HG03469 (cell line): ENCODE data around the gene HOXA7.

Experiments
- ATAC-seq: cut with Tn5 transposase; IDR thresholded peaks from one replicate; pipeline ENCODE4 v1.9.1; 2021; ENCODE audit warnings: mild to moderate bottlenecking, moderate library complexity, moderate number of reproducible peaks; ENCODE audit not compliant: unreplicated experiment

Gene HOXA7

GRCh38 chr7:27156508-27156898 is at the start of gene HOXA7:
Gene HOXA7, minus strand, starts transcription at chr7:27156675. Its CDS starts 130 bp downstream, at chr7:27156545.
- ATAC-seq, result no peak

DNA sequence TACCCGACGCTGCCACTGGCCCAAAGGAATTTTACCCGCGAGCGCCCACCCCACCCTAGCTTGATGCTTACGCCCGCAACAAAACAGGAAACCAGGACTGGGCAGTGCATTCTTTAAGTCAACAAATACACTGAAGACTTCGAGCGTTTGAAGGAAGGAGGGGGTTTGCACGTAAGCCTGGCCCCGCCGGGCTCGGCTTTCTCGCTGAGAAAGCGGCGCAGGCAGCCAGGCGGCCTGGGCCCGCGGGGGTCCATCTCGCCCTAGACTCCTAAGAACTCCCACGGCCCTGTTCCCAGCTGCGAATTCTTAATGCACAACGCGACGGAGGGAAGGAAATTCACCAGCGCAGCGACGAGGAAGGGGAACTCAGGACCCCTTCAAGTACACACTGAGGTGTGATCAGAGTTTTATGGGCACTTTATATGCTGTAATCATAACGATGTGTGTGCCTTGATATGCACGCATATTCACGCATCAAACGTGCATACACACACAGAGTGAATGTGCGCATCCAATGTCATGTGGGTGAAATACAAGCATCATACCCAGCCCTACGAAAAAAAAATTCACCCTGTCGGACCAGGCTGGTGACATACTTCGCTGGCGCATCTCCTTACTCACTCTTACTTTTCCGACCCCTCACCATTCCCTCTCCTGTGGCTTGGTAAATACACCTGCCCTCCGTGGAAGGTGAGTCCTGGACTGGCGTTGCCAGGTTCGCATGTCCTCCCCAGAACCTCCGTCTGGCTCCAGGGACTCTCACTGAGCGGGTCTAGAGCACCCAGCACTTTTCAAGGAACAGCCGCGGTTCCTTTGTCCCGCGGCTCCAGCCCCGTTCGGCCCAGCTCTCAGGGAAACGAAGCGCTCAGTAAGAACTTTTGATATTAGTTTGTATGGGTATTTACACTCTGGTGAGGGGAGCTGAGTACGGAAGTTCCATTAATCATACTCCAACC is 49.1 kb upstream of the HOXA7 start:
- ATAC-seq, result no peak

DNA sequence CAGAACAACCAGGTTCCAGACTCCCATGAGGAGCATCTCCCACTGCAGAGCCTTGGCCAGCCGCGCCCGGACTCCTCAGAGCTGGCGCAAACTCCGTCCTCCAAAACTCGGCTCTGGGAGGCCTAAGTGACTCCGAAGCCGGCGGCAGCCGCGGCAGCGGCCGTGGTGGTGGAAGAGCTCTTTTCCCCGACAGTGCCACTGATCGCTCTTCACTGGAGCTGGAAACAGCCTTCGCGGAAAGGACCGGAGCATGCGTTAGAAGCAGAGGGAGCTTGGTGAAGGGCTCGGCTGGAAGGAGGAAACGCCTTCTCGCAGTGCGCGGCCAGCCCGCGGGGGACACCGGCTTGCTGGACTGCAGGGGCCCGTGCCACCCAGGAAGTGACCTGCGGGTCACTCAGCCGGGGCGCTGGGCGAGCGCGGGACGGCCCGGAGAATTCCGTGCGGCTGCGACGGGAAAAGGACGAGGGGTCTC is 48.4 kb upstream of the HOXA7 start:
- no peak for ATAC-seq

- ATAC-seq, result no peak
Observed at GRCh38 chr7:27203964-27204594, 47.6 kb upstream of the HOXA7 start.

GRCh38 chr7:27203365-27203953 is 47.0 kb upstream of the HOXA7 start:
- no peak for ATAC-seq

GRCh38 chr7:27202862-27203134 is 46.3 kb upstream of the HOXA7 start:
- no peak for ATAC-seq

DNA sequence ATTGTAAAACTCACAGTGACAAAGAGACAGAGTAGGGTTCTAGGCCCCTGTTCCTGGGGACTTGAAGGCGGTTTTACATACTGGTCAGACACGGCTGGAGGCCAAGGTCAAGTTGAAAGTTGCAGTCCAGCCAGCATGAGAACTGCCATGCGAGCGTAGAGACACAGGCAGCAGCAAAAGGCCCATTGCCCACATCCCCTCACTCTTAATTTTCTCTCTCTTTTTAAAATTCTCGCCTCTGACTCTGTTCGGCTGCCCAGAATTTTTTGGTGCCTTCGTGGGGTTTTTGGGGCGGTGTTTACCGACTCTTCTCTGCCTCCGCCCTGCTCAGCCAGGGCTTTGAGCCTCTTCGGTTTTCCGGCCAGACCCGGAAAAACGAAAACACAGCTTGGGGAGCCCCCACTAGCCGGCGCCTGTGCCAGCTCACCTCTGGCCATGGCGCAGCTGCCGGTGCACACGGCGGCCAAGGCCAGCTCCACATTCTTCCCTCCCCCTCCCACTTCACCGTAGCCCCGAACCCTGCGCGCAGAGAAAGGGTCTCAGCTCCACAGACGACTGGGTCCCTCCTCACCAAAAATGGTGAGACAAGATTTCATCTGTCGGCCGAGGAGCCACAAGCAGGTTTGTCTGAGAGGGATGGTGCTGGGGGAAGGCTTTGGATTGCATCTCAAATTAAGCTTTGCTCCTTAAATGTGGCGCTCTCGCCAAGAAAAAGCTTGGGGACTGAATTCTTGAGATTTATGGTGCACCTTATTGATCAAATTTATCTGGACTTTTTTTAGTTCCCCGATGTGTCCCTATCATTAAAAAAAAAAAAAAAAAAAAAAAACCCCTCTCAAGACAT is 45.8 kb upstream of the HOXA7 start:
- no peak for ATAC-seq

- ATAC-seq, result no peak
Observed at GRCh38 chr7:27201580-27202017, 45.1 kb upstream of the HOXA7 start.

DNA sequence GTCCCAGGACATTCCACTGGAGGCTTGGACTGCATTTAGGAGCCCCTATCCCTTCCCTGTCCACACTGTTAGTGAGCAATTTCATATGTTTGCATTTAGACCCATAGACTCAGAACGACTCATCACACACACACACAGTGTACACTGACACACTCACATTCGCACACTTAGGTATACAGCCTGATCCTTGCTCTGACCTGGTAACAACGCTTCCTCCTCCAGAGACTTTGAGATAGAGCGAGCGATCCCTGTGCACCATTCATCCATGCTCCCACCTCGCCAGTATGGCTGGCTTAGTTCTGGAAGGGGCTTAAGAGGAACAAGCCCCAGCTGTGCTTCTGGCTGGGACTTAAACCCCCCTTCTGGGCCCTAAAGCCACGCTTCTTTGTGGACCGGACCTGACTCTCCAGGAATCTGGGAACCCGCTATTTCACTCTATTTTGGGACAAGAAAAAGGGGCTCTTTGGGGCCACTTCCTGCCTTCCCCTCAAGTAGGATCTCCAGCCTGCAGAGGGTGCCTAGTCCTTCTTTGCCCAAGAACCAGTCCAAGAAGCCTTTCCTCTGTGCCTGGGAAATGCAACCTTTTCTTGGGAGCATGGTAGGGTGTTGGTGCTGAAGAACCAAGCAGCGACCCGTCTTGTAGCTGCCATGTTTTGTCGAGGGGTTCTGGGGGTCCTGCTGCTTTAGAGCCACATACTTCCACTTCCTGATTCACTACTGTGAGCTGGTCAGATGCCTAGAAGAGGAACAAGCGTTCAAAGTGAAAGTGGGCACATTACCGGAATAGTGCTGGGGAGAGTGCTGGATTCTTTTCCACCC is 44.5 kb upstream of the HOXA7 start:
- no peak for ATAC-seq

GRCh38 chr7:27199849-27200760 is 43.6 kb upstream of the HOXA7 start, which contains the start of gene HOXA13:
Gene HOXA13, minus strand, starts transcription at chr7:27200091. Its CDS starts 14 bp downstream, at chr7:27200077.
- no peak for ATAC-seq

GRCh38 chr7:27198871-27199801 is 42.7 kb upstream of the HOXA7 start:
- no peak for ATAC-seq

DNA sequence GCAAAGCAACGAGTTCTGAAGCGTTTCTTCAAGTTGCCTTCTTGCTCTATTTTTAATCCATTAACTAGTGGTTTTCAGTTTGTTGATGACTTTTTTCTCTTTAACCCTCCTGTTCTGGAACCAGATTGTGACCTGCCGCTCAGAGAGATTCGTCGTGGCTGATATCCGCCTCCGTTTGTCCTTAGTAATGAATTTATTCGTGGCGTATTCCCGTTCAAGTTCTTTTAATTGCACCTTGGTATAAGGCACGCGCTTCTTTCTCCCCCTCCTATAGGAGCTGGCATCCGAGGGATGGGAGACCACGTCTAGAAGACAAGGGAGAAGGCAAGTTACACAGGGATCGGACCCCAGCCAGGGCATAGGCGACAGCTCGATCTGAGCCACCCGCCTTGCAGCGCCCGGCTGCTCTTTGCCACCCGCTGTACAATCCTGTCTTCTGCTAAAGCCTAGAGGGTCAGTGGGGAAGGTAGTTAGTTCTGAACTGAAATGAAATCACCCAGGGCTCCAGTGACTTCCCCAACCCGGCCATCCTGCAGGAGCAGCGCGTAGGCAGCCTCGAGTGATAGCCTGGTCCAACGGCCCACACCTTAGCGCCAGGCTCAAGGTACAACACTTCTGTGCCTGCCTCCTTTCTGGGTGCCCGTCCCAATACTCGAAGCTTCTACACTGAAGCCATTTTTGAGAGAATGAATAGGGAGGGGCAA is 41.8 kb upstream of the HOXA7 start:
- no peak for ATAC-seq

DNA sequence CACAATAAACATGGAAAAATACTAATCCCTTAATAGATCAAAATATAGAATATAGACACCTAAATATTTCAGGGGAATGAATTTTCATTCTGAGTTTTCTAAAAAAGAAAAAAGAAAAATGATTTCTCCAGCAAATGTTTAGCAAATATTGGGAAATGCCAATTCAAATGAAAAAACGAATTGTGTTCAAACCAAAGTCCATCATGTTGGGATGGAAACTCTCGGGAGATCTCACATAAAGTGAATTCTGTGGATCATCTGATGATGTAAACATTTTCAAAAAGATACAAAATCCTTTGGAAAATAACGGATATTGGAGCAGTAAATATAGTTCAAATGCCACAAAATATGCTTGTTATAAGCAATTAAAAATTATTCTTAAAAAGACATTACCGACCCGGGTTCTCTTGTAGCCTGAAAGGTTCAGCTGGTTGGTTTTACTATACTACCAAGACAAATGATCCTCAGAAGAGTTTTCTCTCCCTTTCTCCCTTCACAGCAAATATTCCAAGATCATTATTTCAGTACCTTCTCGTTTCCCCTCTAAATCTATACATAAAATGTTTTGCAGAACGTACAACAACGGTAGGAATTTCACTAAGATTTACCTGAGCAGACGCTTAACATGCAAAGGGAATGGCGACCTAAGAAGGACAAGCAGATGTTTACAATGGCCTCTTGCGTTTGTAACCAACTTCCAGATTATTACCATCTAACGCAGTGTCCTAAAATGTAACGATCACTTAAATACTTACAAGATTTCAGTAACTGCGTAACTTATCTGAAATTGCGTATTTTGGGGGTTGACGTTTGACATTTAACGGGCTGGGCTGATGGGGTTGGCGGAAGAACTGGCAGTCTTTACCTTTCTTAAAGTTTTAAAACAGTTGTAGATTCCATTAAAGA is 40.9 kb upstream of the HOXA7 start:
- no peak for ATAC-seq

DNA sequence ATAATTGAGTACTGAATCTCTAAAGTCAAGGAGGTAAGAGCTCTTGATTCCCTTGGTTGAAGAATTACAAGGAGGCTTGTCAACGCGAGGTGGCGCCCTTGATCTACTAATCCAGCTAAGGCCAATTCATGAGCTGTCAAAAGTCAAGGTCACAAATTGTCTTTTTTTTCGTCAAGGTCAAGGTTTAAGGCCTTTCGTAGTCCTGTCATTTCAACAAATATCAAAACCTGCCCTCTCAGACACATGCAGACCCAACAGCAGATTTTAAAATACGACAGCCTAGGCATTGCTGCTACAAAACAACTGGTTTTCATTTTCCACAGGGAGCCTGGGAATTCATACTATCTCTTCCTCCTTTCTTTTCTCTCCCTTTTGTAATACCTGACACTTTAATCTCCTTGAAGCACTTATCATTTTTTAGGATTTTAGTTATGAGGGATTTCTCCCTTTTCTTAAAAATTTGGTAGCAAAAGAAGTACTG is 39.9 kb upstream of the HOXA7 start:
- no peak for ATAC-seq

GRCh38 chr7:27194686-27195379 is 38.4 kb upstream of the HOXA7 start:
- no peak for ATAC-seq

GRCh38 chr7:27194002-27194352 is 37.5 kb upstream of the HOXA7 start:
- no peak for ATAC-seq
